Measurements from ENCODE around the gene ELMO1. TPM values are rescaled to one million over a fixed set of nuclear protein-coding genes. Genes with fewer than 3 reads are reported as not detected.
A peak's percentile ranks its signal among the peaks of the same experiment; 100 is the strongest.

Gene ELMO1
- total and polyA plus RNA-seq, 2 of the 13 experiments (the other 11 are each of a cell fraction or from before 2014, with no cell fraction given) = 0.11 to 0.17 TPM

GRCh38 chr7:36972140-36972518, 476.5 kb downstream of the ELMO1 start (continued):
- TF ChIP-seq SALL2 (CRISPR knock-in tag; IDR thresholded peaks at IDR 0.05) = no peak
- no peak for TF ChIP-seq ZNF850 (CRISPR knock-in tag; conservative IDR thresholded peaks at IDR 0.05)
- peak; percentile 29 for TF ChIP-seq YY1 (IDR thresholded peaks at IDR 0.05; ENCODE audit: insufficient read depth, insufficient replicate concordance, low read depth, low read length)
- no peak for TF ChIP-seq SNAPC4 (CRISPR knock-in tag; IDR thresholded peaks at IDR 0.05)
- no peak for TF ChIP-seq CBX5 (CRISPR knock-in tag; IDR thresholded peaks at IDR 0.05; ENCODE audit: borderline replicate concordance)
- TF ChIP-seq ZMAT5 (CRISPR knock-in tag; IDR thresholded peaks at IDR 0.05; ENCODE audit: borderline replicate concordance, low read depth) = no peak
- no peak for TF ChIP-seq ARNT (IDR thresholded peaks at IDR 0.05)
- TF ChIP-seq ZBTB3 (CRISPR knock-in tag; IDR thresholded peaks at IDR 0.05; ENCODE audit: borderline replicate concordance, low read depth) = 0 out of 2 replicates have a peak, but pooled peaks have one; percentile 16
- TF ChIP-seq ZNF784 (CRISPR knock-in tag; IDR thresholded peaks at IDR 0.05; ENCODE audit: borderline replicate concordance) = no peak
- TF ChIP-seq ZNF124 (CRISPR knock-in tag; IDR thresholded peaks at IDR 0.05) = no peak
- TF ChIP-seq CEBPG (CRISPR knock-in tag; IDR thresholded peaks at IDR 0.05) = peak; percentile 95
- TF ChIP-seq SMARCC2 (IDR thresholded peaks at IDR 0.05) = no peak
- TF ChIP-seq NFYC (CRISPR knock-in tag; IDR thresholded peaks at IDR 0.05) = no peak
- TF ChIP-seq POLR2A (IDR thresholded peaks at IDR 0.05; ENCODE audit: insufficient read depth in 1 of 2, low read depth in 2 of 2, low read length in 2 of 2) = peak in 1 of 2 experiments; percentile 54; a peak in 2 of 4 replicates
- TF ChIP-seq PRDM4 (CRISPR knock-in tag; IDR thresholded peaks at IDR 0.05; ENCODE audit: borderline replicate concordance) = no peak
- TF ChIP-seq ZNF503 (CRISPR knock-in tag; IDR thresholded peaks at IDR 0.05) = no peak; the same call in 1 of the 2 replicates
- TF ChIP-seq SMYD3 (CRISPR knock-in tag; IDR thresholded peaks at IDR 0.05) = no peak
- no peak for TF ChIP-seq ZIK1 (CRISPR knock-in tag; IDR thresholded peaks at IDR 0.05; ENCODE audit: borderline replicate concordance, low read depth)

Data from HepG2 (cell line).